Measurements from ENCODE around the gene KBTBD6.
"Not testable (repeated sequence)": the region's sequence is repeated elsewhere in the genome, so short reads cannot be mapped to it uniquely, and the experiment has no call there.

KBTBD6 gene, protein sequence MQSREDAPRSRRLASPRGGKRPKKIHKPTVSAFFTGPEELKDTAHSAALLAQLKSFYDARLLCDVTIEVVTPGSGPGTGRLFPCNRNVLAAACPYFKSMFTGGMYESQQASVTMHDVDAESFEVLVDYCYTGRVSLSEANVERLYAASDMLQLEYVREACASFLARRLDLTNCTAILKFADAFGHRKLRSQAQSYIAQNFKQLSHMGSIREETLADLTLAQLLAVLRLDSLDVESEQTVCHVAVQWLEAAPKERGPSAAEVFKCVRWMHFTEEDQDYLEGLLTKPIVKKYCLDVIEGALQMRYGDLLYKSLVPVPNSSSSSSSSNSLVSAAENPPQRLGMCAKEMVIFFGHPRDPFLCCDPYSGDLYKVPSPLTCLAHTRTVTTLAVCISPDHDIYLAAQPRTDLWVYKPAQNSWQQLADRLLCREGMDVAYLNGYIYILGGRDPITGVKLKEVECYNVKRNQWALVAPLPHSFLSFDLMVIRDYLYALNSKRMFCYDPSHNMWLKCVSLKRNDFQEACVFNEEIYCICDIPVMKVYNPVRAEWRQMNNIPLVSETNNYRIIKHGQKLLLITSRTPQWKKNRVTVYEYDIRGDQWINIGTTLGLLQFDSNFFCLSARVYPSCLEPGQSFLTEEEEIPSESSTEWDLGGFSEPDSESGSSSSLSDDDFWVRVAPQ

GRCh38 chr13:41132512-41133152 is at the start of gene KBTBD6:
TSS of gene KBTBD6 (minus strand) at chr13:41132802. CDS start at chr13:41132511, 291 bp downstream.
- peak; percentile 98 for DNase-seq (ENCODE audit: low read depth)

- no peak for DNase-seq (ENCODE audit: low read depth)
Observed at GRCh38 chr13:41182231-41182630, 49.6 kb upstream of the KBTBD6 start.

DNA sequence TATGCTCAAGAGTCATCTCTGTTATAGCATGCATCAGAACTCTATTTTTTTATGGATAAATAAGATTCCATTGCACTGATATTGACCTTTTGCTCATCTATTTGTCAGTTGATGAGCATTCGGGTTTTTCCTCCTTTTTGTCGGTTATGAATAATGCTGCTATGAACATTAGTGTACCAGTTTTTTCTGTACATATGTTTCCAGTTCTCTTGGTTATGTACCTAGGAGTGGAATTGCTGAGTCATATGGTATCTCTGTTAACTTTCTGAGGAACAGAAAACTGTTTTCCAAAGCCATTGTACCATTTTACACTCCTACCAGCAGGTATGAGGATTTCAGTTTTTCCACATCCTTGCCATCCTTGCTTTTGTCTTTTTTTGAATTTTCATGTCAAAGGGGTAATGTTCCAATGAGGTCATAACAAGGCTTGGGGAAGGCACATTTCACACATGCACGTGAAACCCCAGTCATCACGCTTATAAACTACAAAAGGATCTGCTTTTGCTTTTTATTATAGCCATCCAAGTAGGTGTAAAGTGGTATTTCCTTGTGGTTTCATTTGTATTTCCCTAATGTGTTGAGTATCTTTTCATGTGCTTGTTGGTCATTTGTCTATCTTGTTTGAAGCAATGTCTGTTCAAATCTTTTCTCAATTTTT is 47.1 kb upstream of the KBTBD6 start:
- DNase-seq (ENCODE audit: low read depth): peak; percentile 24

DNA sequence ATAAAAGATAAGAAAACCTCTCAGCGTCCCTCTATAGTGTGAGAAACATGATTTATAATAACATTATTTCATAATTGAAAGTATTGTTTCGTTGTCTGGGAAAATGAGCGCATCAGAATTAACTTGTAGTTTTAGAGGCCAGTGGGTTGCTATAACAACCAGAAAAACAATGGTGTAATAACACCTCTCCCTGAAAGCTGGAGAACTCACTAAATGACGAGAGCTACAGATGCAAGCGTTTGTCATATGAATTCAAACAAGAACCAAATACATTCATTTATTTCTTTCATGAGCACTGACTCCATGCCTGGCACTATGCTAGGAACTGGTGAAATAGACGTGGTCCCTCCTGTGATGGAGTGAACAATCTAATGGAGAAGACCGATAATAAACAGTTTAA is 45.4 kb upstream of the KBTBD6 start:
- DNase-seq (ENCODE audit: low read depth): no peak

DNA sequence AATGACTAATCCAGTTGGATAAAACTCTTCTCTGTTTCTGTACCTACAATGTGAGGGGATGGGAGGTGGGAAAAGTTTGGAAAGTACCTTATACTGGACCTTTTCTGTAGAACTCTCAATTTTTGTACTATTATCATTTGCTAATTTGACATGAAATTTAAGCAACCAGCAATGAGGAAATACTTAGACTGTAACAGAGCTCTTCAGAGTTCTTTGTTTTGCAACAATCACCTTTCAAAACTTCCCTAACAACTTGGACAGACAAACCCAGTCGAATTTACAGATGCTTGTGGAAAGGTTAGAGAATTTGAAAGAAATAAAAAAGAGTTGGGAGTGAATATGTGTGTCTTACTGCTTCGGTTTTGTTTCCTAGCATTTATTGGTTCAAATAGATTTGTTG is 45.0 kb upstream of the KBTBD6 start:
- DNase-seq (ENCODE audit: low read depth): no peak

DNA sequence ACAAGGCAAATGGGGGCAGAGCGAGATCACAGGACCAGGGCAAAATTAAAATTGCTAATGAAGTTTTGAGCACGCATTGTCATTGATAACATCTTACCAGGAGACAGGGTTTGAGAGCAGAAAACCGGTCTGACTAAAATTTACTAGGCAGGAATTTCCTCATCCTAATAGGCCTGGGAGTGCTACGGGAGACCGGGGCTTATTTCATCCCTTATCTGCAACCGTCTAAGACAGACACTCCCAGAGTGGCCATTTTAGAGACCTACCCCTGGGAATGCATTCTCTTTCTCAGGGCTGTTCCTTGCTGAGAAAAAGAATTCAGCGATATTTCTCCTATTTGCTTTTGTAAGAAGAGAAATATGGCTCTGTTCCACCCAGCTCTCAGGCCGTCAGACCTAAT is 43.0 kb upstream of the KBTBD6 start:
- not testable (repeated sequence) for DNase-seq (ENCODE audit: low read depth)

- DNase-seq (ENCODE audit: low read depth): no peak
Observed at GRCh38 chr13:41162151-41162550, 29.5 kb upstream of the KBTBD6 start.

- DNase-seq (ENCODE audit: low read depth): no peak
Observed at GRCh38 chr13:41159174-41159573, 26.6 kb upstream of the KBTBD6 start.

DNA sequence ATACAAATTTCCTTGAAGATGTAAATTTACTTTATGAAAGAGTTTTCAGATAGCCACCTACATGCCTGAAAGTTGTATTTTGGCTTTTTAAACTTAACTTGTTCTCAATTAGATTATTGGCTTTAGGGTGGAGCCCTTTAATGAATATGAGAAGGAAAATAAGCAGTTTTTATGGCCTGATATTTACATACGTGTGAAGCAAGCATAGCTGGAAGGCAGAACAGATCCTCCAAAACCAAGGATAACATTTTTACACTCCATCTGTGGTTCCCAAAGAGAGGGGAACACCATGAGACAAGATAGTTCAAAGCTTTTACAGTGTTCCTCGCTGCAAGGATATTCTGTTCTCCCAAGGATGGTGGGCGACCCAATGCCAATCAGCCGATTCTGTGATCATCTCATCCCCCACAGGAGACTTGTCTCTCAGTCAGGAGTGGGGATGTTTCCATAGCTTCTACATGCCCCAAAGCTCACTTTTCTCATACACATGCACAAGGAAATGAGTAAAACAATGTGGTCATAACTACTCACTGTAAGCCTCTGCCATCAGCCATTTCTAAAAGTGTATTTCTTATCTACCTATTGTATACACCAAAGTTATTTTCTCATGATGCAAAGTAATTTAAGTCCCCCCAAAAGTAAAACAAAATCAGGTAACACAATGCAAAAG is 24.6 kb upstream of the KBTBD6 start:
- no peak for DNase-seq (ENCODE audit: low read depth)

GRCh38 chr13:41156620-41157019 is 24.0 kb upstream of the KBTBD6 start:
- no peak for DNase-seq (ENCODE audit: low read depth)

GRCh38 chr13:41154042-41154441 is 21.4 kb upstream of the KBTBD6 start:
- no peak for DNase-seq (ENCODE audit: low read depth)

DNA sequence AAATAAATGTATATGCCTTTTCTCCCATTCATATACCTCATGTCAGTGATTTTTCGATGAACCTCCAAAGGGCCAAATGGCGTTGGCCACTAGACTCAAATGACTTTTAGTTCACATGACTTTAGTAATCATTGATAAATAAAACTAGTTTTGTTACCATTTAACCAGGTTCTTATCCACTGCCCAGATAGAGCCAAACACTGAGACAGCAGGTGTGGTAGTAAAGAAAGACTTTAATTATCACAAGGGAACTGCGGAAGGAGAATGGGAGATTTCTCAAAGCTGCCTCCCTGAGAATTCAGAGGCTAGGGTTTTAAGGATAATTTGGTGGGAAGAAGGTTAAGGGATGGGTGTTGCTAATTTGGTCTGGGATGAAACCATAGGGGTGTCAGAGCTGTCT is 19.4 kb upstream of the KBTBD6 start:
- DNase-seq (ENCODE audit: low read depth): no peak

DNA sequence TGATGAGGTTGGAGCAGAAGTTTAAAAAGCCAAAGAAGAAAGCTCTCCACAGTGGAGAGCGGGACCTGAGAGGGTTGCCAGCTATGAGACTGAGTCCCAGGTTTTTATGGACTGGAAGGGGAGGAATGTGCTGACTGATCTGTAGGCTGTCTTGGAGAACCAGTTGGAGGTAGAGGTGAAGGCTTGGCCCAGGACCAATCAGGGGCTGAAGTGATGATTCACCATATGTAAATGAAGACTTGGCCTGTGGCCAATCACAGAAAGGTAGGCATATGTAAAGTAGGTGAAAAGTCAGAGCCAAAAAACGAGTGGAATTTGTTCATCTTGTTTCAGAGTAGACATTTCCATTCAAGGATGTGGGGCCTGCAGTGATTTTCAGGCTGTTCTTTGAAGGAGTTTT is 17.5 kb upstream of the KBTBD6 start:
- no peak for DNase-seq (ENCODE audit: low read depth)

- DNase-seq (ENCODE audit: low read depth): no peak
Observed at GRCh38 chr13:41148419-41149283, 16.0 kb upstream of the KBTBD6 start.

- no peak for DNase-seq (ENCODE audit: low read depth)
Observed at GRCh38 chr13:41145136-41145908, 12.7 kb upstream of the KBTBD6 start.

- DNase-seq (ENCODE audit: low read depth): no peak
Observed at GRCh38 chr13:41144576-41144975, 12.0 kb upstream of the KBTBD6 start.

GRCh38 chr13:41139296-41139966 is 6.8 kb upstream of the KBTBD6 start:
- DNase-seq (ENCODE audit: low read depth): no peak

- no peak for DNase-seq (ENCODE audit: low read depth)
Observed at GRCh38 chr13:41137951-41138350, 5.3 kb upstream of the KBTBD6 start.

DNA sequence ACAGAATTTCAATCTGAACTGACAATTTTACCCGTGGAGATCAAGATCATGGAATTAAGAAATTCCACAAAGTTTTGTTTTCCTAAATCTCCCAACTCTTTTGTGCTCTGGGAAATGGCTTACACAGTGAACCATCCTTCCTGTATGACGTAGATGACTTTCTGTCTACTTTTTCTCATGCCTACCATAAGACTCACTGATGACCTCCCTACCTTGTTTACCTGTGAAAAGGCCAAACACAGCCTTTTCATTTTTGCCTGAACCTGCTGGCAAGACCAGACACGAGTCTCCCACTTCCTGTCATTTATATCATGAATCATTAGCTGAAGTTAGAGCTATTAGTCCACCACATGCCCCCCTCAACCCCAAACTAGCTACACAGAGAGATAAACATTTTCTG is 4.6 kb upstream of the KBTBD6 start:
- no peak for DNase-seq (ENCODE audit: low read depth)
